IMR-90 (cell line): ENCODE data around the gene PRORP. TPM values are rescaled to one million over a fixed set of nuclear protein-coding genes. Genes with fewer than 3 reads are reported as not detected.

Experiments
- ATAC-seq: fragments of 200-7000 bp; cut with Tn5 transposase; 2 replicates; pipeline ENCODE4 v1.9.1; 2020; ENCODE audit warnings: low read depth, mild to moderate bottlenecking, moderate library complexity
- BruUV-seq: library from RNA; stranded (reverse); fragments of 400-500 nt; replicated peaks from 2 replicates; lab custom pipeline; 2021; lab: Mats Ljungman, UMichigan
- CTCF ChIA-PET: fragments of 300-600 bp; formaldehyde crosslinking; extraction: SDS; loops from one replicate; lab custom pipeline; 2021; ENCODE audit warnings: antibody characterized with exemption; lab: Yijun Ruan, JAX
- POLR2A ChIA-PET: fragments of 300-600 bp; sonication (Branson Sonifier 250); formaldehyde crosslinking; loops from one replicate; lab custom pipeline; 2022; ENCODE audit warnings: antibody characterized with exemption; ENCODE audit not compliant: unreplicated experiment; lab: Charles Lee
- DNase-seq: peaks from one replicate; pipeline ENCODE4 v3.0.0; 2013
- H2AFZ ChIP-seq: replicated peaks from 2 replicates; pipeline ENCODE3; 2013; ENCODE audit warnings: low read length, mild to moderate bottlenecking; ENCODE audit not compliant: poor library complexity
- H2AK5ac ChIP-seq: 2 replicates; pipeline ENCODE4 v1.6.1; 2013; ENCODE audit warnings: low read depth, low read length, inconsistent platforms
- H2AK9ac ChIP-seq: replicated peaks from 2 replicates; pipeline ENCODE3; 2013; ENCODE audit warnings: mild to moderate bottlenecking, low read depth, low read length, moderate library complexity; ENCODE audit not compliant: poor library complexity
- H2BK120ac ChIP-seq: 2 replicates; pipeline ENCODE4 v1.6.1; 2013; ENCODE audit warnings: low read depth, low read length, inconsistent platforms
- H2BK15ac ChIP-seq: 3 replicates; pipeline ENCODE4 v1.6.1; 2013; ENCODE audit warnings: low read depth, low read length, inconsistent platforms
- H2BK20ac ChIP-seq: 2 replicates; pipeline ENCODE4 v1.6.1; 2013; ENCODE audit warnings: low read depth, mild to moderate bottlenecking, inconsistent platforms, low read length, moderate library complexity
- H2BK5ac ChIP-seq: 2 replicates; pipeline ENCODE4 v1.6.1; 2013; ENCODE audit warnings: mild to moderate bottlenecking, low read depth, low read length, inconsistent platforms; ENCODE audit not compliant: poor library complexity, severe bottlenecking
- H3K14ac ChIP-seq: replicated peaks from 2 replicates; pipeline ENCODE4 v1.6.1; 2013; ENCODE audit warnings: low read depth, low read length, inconsistent platforms
- H3K18ac ChIP-seq: 2 replicates; pipeline ENCODE4 v1.6.1; 2013; ENCODE audit warnings: low read depth, low read length, control low read depth
- H3K23ac ChIP-seq: 2 replicates; pipeline ENCODE4 v1.6.1; 2013; ENCODE audit warnings: low read depth, low read length, inconsistent platforms
- H3K27ac ChIP-seq: 2 replicates; pipeline ENCODE4 v1.5.1; 2013; ENCODE audit warnings: mild to moderate bottlenecking, control low read depth, low read length; ENCODE audit not compliant: insufficient read depth
- H3K27me3 ChIP-seq: 2 replicates; pipeline ENCODE4 v1.6.1; 2013; ENCODE audit warnings: low read length; ENCODE audit not compliant: control insufficient read depth, insufficient read depth
- H3K36me3 ChIP-seq: 2 replicates; pipeline ENCODE4 v1.6.1; 2013; ENCODE audit warnings: low read length, mixed read lengths; ENCODE audit not compliant: control insufficient read depth, insufficient read depth
- H3K4ac ChIP-seq: 2 replicates; pipeline ENCODE4 v1.6.1; 2013; ENCODE audit warnings: low read depth, low read length, inconsistent platforms
- H3K4me1 ChIP-seq: 2 replicates; pipeline ENCODE4 v1.6.1; 2013; ENCODE audit warnings: low read length, mixed read lengths; ENCODE audit not compliant: control insufficient read depth, insufficient read depth
- H3K4me2 ChIP-seq: 2 replicates; pipeline ENCODE4 v1.6.1; 2013; ENCODE audit warnings: low read depth, mild to moderate bottlenecking, control low read depth, low read length, moderate library complexity
- H3K4me3 ChIP-seq: 2 replicates; pipeline ENCODE4 v1.5.1; 2013; ENCODE audit warnings: low read depth, mild to moderate bottlenecking, control low read depth, low read length, moderate library complexity; ENCODE audit not compliant: insufficient read depth
- H3K56ac ChIP-seq: 2 replicates; pipeline ENCODE4 v1.6.1; 2013; ENCODE audit warnings: low read length, inconsistent platforms; ENCODE audit not compliant: insufficient read depth; ENCODE audit errors: extremely low read depth
- H3K79me1 ChIP-seq, 2 experiments: 2 replicates each; pipeline ENCODE4 v1.6.1; 2013; ENCODE audit warnings: low read length in 2 of 2, inconsistent platforms in 1 of 2, low read depth in 1 of 2
- H3K9ac ChIP-seq: 2 replicates; pipeline ENCODE4 v1.6.1; 2013; ENCODE audit warnings: low read depth, low read length, control low read depth
- H3K9me1 ChIP-seq: 2 replicates; pipeline ENCODE4 v1.6.1; 2013; ENCODE audit warnings: low read length, inconsistent platforms; ENCODE audit not compliant: insufficient read depth
- H3K9me3 ChIP-seq: 2 replicates; pipeline ENCODE4 v1.6.1; 2013; ENCODE audit warnings: low read length; ENCODE audit not compliant: control insufficient read depth, insufficient read depth
- H4K20me1 ChIP-seq: 2 replicates; pipeline ENCODE4 v1.6.1; 2013; ENCODE audit warnings: low read length, inconsistent platforms; ENCODE audit not compliant: insufficient read depth
- H4K5ac ChIP-seq: 2 replicates; pipeline ENCODE4 v1.6.1; 2013; ENCODE audit warnings: mild to moderate bottlenecking, low read depth, low read length, control low read depth
- H4K8ac ChIP-seq, 2 experiments: 2 replicates each; pipeline ENCODE4 v1.6.1; 2013; ENCODE audit warnings: low read depth in 2 of 2, low read length in 2 of 2, control low read depth in 1 of 2, inconsistent platforms in 1 of 2
- H4K91ac ChIP-seq: 2 replicates; pipeline ENCODE4 v1.6.1; 2013; ENCODE audit warnings: low read depth, low read length, inconsistent platforms; ENCODE audit not compliant: insufficient read depth
- MXI1 ChIP-seq: IDR thresholded peaks from 2 replicates; pipeline ENCODE4 v1.6.1; 2012; ENCODE audit warnings: low read depth, mild to moderate bottlenecking, low read length, moderate library complexity, borderline replicate concordance
- WGBS, 2 experiments: methylation state at CpG; one replicate each; pipeline versions ENCODE4 v1.1.5 to v1.1.7; 2013; ENCODE audit warnings: missing lambda C conversion rate in 2 of 2; ENCODE audit not compliant: insufficient read length in 1 of 2; ENCODE audit errors: extremely low coverage in 2 of 2; 5-methylcytosine and 5-hydroxymethylcytosine counted together
- dilution Hi-C: fragments of 300-500 bp; cut with HindIII; formaldehyde crosslinking; loops from one replicate; pipeline ENCODE4 v1.14.3; 2018; ENCODE audit warnings: low sequenced_read_pairs; ENCODE audit not compliant: unreplicated experiment
- in situ Hi-C: fragments of 300-500 bp; cut with MboI; formaldehyde crosslinking; loops from 3 replicates; pipeline ENCODE4 v1.14.3; 2019; ENCODE audit warnings: low sequenced_read_pairs, inconsistent platforms, mixed read lengths
- intact Hi-C: fragments of 100-400 bp; cut with micrococcal nuclease; formaldehyde crosslinking; loops from 2 replicates; pipeline ENCODE4 v1.10.0; 2022
- polyA plus RNA-seq, 3 experiments: library from polyadenylated mRNA; depleted of rRNA; stranded (reverse); fragments of >200 nt; gene quantifications; 2 replicates each; pipeline ENCODE4 v1.2.3, GENCODE V29; 2012; ENCODE audit warnings: low replicate concordance in 1 of 3
- total RNA-seq: library from RNA; depleted of rRNA; stranded (reverse); fragments of >200 nt; gene quantifications from 2 replicates; pipeline ENCODE4 v1.2.3, GENCODE V29; 2012

The PRORP gene
- total and polyA plus RNA-seq, 2 of the 4 experiments (the other 2 are of a cell fraction): 18.0 to 50.5 TPM

DNA sequence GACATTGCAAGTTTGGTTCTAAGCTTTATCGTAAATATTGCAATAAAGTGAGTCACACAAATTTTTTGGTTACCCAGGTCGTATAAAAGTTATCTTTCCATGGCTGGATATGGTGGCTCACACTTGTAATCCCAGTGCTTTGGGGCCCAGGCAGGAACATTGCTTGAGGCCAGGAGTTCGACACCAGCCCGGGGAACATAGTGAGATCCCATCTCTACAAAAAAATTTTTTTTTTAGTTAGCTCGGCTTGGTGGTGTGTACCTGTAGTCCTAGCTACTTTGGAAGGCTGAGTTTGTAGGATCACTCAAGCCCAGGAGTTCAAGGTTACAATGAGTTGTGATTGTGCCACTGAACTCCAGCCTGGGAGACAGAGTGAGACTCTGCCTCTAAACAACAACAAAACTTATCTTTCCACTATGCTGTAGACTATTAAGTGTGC is 24.4 kb downstream of the PRORP start:
- no peak overlapping the region for H3K4me2 ChIP-seq
- H2AK5ac ChIP-seq: no peak overlapping the region
- H3K9ac ChIP-seq: no peak overlapping the region
- H3K9me1 ChIP-seq: peaks cover 4% of the 10 kb centered on the region; the same call in 1 of the 2 replicates
- ATAC-seq (no peak), DNase-seq (no peak)
- H2AK9ac ChIP-seq: no peak overlapping the region
- no peak overlapping the region for H3K14ac ChIP-seq
- no peak overlapping the region for H3K18ac ChIP-seq
- H3K9me3 ChIP-seq: no peaks in the 10 kb centered on the region
- H3K23ac ChIP-seq: no peak overlapping the region
- no peaks in the 10 kb centered on the region for H4K20me1 ChIP-seq
- no peak overlapping the region for H2BK15ac ChIP-seq
- no peak for TF ChIP-seq MXI1
- POLR2A ChIA-PET: no interaction called here
- no peaks in the 10 kb centered on the region for H3K27me3 ChIP-seq
- peaks cover 4% of the 10 kb centered on the region; the same call in 1 of the 2 replicates for H3K36me3 ChIP-seq
- no peak overlapping the region for H2AFZ ChIP-seq
- H3K27ac ChIP-seq: no peak overlapping the region
- no peak overlapping the region for H3K4ac ChIP-seq
- CTCF ChIA-PET: interaction anchor here (0.5 to 0.9 kb wide), 2 partner anchors 79 to 272 kb away, joined by 3 to 6 read pairs; no protein-coding TSS in a partner anchor
- H4K5ac ChIP-seq: no peak overlapping the region
- no CpG with 5 or more reads among the region's 5 CpGs for WGBS, 2 experiments
- H4K91ac ChIP-seq: no peak overlapping the region
- peaks cover 12 to 33% of the 10 kb centered on the region in 2 experiments for H3K79me1 ChIP-seq
- dilution Hi-C loops: no loop called here
- H3K56ac ChIP-seq: no peak overlapping the region
- H2BK120ac ChIP-seq: no peak overlapping the region
- no peak overlapping the region for H4K8ac ChIP-seq
- H2BK5ac ChIP-seq: no peak overlapping the region
- no peak overlapping the region for H2BK20ac ChIP-seq
- intact Hi-C loops: no loop called here
- in situ Hi-C loops: loop anchor here (10.0 to 25.0 kb wide), 2 partner anchors 538 to 666 kb away; partner anchors contain the start of gene RALGAPA1
- no peak overlapping the region for H3K4me3 ChIP-seq
- no TSS peak for BruUV-seq
- H3K4me1 ChIP-seq: no peaks in the 10 kb centered on the region
